ENCODE data around the gene PBLD.

PBLD gene

GRCh38 chr10:68235581-68235980, 97.1 kb downstream of the PBLD start:
- DNase-seq = no peak
- Histone ChIP-seq H3K9me3 (ENCODE audit: control insufficient read depth, low read length) (no peaks in the 10 kb centered on the region), H3K4me1 (ENCODE audit: control insufficient read depth, insufficient read depth, low read length, poor library complexity, severe bottlenecking) (peaks cover 4% of the 10 kb centered on the region), H3K27ac (ENCODE audit: insufficient read depth, low read length, poor library complexity, severe bottlenecking) (no peak overlapping the region), H3K4me3 (ENCODE audit: insufficient read depth, low read depth, low read length, poor library complexity, severe bottlenecking) (no peak overlapping the region), H3K27me3 (replicated peaks; ENCODE audit: control insufficient read depth, insufficient read depth, low read length, poor library complexity, severe bottlenecking) (peaks cover 7% of the 10 kb centered on the region), H3K36me3 (ENCODE audit: control insufficient read depth, insufficient read depth, low read length) (no peaks in the 10 kb centered on the region)

- H3K9me3 ChIP-seq (ENCODE audit: control insufficient read depth, low read length) = no peaks in the 10 kb centered on the region
- H3K4me1 ChIP-seq (ENCODE audit: control insufficient read depth, insufficient read depth, low read length, poor library complexity, severe bottlenecking) = peaks cover 4% of the 10 kb centered on the region
- DNase-seq = no peak
- no peaks in the 10 kb centered on the region for H3K36me3 ChIP-seq (ENCODE audit: control insufficient read depth, insufficient read depth, low read length)
- H3K27me3 ChIP-seq (replicated peaks; ENCODE audit: control insufficient read depth, insufficient read depth, low read length, poor library complexity, severe bottlenecking) = peaks cover 7% of the 10 kb centered on the region
- no peak overlapping the region for H3K4me3 ChIP-seq (ENCODE audit: insufficient read depth, low read depth, low read length, poor library complexity, severe bottlenecking)
- no peak overlapping the region for H3K27ac ChIP-seq (ENCODE audit: insufficient read depth, low read length, poor library complexity, severe bottlenecking)
Measured at GRCh38 chr10:68235111-68235510, 97.6 kb downstream of the PBLD start.

GRCh38 chr10:68233046-68233445, 99.7 kb downstream of the PBLD start:
- no peak for DNase-seq
- H3K9me3 ChIP-seq (ENCODE audit: control insufficient read depth, low read length) = no peaks in the 10 kb centered on the region

More at GRCh38 chr10:68233046-68233445, 99.7 kb downstream of the PBLD start:
- H3K27ac ChIP-seq (ENCODE audit: insufficient read depth, low read length, poor library complexity, severe bottlenecking) = no peak overlapping the region
- H3K4me3 ChIP-seq (ENCODE audit: insufficient read depth, low read depth, low read length, poor library complexity, severe bottlenecking) = no peak overlapping the region
- no peaks in the 10 kb centered on the region for H3K36me3 ChIP-seq (ENCODE audit: control insufficient read depth, insufficient read depth, low read length)
- H3K4me1 ChIP-seq (ENCODE audit: control insufficient read depth, insufficient read depth, low read length, poor library complexity, severe bottlenecking) = peaks cover 4% of the 10 kb centered on the region
- H3K27me3 ChIP-seq (replicated peaks; ENCODE audit: control insufficient read depth, insufficient read depth, low read length, poor library complexity, severe bottlenecking) = peaks cover 7% of the 10 kb centered on the region
